Activated B cell treated with CpG ODN at 0.5 μM for 24 hours (primary cell): ENCODE measurements around the gene UCMA. TPM values are rescaled to one million over a fixed set of nuclear protein-coding genes. Genes with fewer than 3 reads are reported as not detected.

Experiments used
- ATAC-seq: fragments of 200-7000 bp; cut with Tn5 transposase; one replicate; pipeline ENCODE4 v1.10.0; 2021; ENCODE audit warnings: low read depth, mild to moderate bottlenecking, moderate library complexity
- CTCF ChIA-PET: fragments of 350-600 bp; sonication (Branson Sonifier 250); formaldehyde crosslinking; loops from one replicate; lab custom pipeline; 2021; ENCODE audit warnings: antibody characterized with exemption; lab: Charles Lee
- POLR2A ChIA-PET: fragments of 350-600 bp; sonication (Branson Sonifier 250); formaldehyde crosslinking; loops from one replicate; lab custom pipeline; 2021; ENCODE audit warnings: antibody characterized with exemption; lab: Charles Lee
- DNase-seq: peaks from one replicate; pipeline ENCODE4 v3.0.0; 2022
- H3K27ac Mint-ChIP-seq: one replicate; pipeline ENCODE4 v1.8.0; 2020; ENCODE audit warnings: mixed read lengths
- H3K27me3 Mint-ChIP-seq: one replicate; pipeline ENCODE4 v1.8.0; 2021; ENCODE audit warnings: mixed read lengths
- H3K36me3 Mint-ChIP-seq: one replicate; pipeline ENCODE4 v1.8.0; 2021; ENCODE audit warnings: low read depth, mixed read lengths
- H3K4me1 Mint-ChIP-seq: one replicate; pipeline ENCODE4 v1.8.0; 2021; ENCODE audit warnings: mixed read lengths
- H3K4me3 Mint-ChIP-seq: one replicate; pipeline ENCODE4 v1.8.0; 2020; ENCODE audit warnings: mild to moderate bottlenecking, mixed read lengths
- H3K9me3 Mint-ChIP-seq: one replicate; pipeline ENCODE4 v1.8.0; 2020; ENCODE audit warnings: mixed read lengths
- intact Hi-C: fragments of 100-400 bp; cut with micrococcal nuclease; formaldehyde crosslinking; loops from one replicate; pipeline ENCODE4 v1.15.1; 2024
- total RNA-seq: library from RNA; stranded (reverse); gene quantifications from 2 replicates; pipeline ENCODE4 v1.2.3, GENCODE V29; 2022
- TF ChIP-seq, protein P1 (sequence below): fragments of 200-600 bp; IDR thresholded peaks from one replicate; pipeline ENCODE4 v1.8.0; 2022; ENCODE audit warnings: antibody characterized with exemption, mild to moderate bottlenecking

UCMA gene
- total RNA-seq, 1 donor from 2014 or later, result not detected

DNA sequence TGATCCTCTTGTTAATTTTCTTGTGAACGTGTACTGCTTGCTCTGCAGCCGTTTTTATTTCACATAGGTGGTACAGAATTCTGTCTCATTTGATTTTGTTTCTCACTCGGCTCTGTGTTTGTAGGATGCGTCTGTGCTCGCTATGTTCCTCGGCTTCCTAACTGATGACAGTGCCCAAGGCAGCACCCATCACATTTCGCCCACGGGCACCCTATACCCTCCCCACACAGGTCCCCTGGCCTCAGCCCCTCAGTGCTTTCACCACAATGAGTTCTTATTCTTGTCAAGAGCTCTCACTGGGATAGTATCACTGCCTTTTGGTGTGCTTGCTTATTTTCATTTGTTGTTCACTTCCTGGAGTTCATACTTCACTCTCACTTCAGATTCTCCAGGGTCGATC, 28.1 kb downstream of the UCMA start:
- Mint-ChIP-seq H3K27ac (no peak overlapping the region), H3K9me3 (no peaks in the 10 kb centered on the region), H3K36me3 (no peaks in the 10 kb centered on the region), H3K27me3 (no peaks in the 10 kb centered on the region), H3K4me3 (no peak overlapping the region), H3K4me1 (no peaks in the 10 kb centered on the region)
- ChIA-PET CTCF (interaction anchor here (0.6 to 2.3 kb wide), 5 partner anchors 9 to 1171 kb away, joined by 3 to 10 read pairs (median 6); no protein-coding TSS in a partner anchor), POLR2A (interaction anchor here (1.0 to 1.3 kb wide), 2 partner anchors 96 to 147 kb away, joined by 3 to 4 read pairs; no protein-coding TSS in a partner anchor)
- intact Hi-C loops, result loop anchor here (1.0 kb wide), 2 partner anchors 96 to 146 kb away; no protein-coding TSS in a partner anchor
- ATAC-seq (no peak), DNase-seq (no peak)
- TF ChIP-seq, protein P1, sequence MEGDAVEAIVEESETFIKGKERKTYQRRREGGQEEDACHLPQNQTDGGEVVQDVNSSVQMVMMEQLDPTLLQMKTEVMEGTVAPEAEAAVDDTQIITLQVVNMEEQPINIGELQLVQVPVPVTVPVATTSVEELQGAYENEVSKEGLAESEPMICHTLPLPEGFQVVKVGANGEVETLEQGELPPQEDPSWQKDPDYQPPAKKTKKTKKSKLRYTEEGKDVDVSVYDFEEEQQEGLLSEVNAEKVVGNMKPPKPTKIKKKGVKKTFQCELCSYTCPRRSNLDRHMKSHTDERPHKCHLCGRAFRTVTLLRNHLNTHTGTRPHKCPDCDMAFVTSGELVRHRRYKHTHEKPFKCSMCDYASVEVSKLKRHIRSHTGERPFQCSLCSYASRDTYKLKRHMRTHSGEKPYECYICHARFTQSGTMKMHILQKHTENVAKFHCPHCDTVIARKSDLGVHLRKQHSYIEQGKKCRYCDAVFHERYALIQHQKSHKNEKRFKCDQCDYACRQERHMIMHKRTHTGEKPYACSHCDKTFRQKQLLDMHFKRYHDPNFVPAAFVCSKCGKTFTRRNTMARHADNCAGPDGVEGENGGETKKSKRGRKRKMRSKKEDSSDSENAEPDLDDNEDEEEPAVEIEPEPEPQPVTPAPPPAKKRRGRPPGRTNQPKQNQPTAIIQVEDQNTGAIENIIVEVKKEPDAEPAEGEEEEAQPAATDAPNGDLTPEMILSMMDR, result no peak

DNA sequence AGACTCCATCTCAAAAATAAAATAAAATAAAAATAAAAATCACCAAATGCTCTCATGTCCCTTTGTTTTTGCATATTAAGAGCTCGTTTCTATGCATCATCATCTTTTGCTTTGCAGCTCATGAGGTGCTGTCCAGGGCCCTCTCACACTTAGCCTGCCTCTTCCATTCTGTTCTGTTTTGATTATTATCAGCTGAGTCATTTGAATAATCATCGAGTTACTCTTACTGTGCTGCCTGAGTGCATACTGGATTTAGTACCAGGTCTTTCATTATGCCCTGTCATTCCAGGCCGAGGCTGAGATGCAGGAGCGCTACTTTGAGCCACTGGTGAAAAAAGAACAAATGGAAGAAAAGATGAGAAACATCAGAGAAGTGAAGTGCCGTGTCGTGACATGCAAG, 33.0 kb downstream of the UCMA start:
- Mint-ChIP-seq H3K27me3 (no peaks in the 10 kb centered on the region), H3K4me3 (no peak overlapping the region), H3K27ac (no peak overlapping the region), H3K36me3 (no peaks in the 10 kb centered on the region), H3K9me3 (no peaks in the 10 kb centered on the region), H3K4me1 (no peaks in the 10 kb centered on the region)
- DNase-seq (no peak), ATAC-seq (no peak)
- intact Hi-C loops, result no loop called here
- CTCF ChIA-PET, result no interaction called here
- TF ChIP-seq, protein P1, result no peak
- POLR2A ChIA-PET, result no interaction called here

DNA sequence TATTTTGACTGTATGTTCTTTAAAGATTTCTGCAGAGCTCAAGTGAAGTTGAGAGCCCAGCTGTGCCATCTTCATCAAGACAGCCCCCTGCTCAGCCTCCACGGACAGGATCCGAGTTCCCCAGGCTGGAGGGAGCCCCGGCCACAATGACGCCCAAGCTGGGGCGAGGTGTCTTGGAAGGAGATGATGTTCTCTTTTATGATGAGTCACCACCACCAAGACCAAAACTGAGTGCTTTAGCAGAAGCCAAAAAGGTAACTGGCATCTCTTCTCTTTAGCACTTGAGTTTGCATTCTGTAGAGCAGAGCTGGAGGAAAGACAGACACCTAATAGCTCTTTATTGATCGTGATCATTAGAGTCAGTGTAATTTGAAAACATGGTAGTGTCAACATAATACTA, 39.2 kb downstream of the UCMA start:
- Mint-ChIP-seq H3K4me1 (no peaks in the 10 kb centered on the region), H3K36me3 (no peaks in the 10 kb centered on the region), H3K27ac (no peak overlapping the region), H3K27me3 (no peaks in the 10 kb centered on the region), H3K4me3 (no peak overlapping the region), H3K9me3 (no peaks in the 10 kb centered on the region)
- POLR2A ChIA-PET, result interaction anchor here (0.6 kb wide), 1 partner anchor 23 kb away, joined by 5 read pairs; no protein-coding TSS in a partner anchor
- DNase-seq, result no peak
- CTCF ChIA-PET, result no interaction called here
- ATAC-seq, result no peak
- intact Hi-C loops, result no loop called here
- TF ChIP-seq, protein P1, result no peak

DNA sequence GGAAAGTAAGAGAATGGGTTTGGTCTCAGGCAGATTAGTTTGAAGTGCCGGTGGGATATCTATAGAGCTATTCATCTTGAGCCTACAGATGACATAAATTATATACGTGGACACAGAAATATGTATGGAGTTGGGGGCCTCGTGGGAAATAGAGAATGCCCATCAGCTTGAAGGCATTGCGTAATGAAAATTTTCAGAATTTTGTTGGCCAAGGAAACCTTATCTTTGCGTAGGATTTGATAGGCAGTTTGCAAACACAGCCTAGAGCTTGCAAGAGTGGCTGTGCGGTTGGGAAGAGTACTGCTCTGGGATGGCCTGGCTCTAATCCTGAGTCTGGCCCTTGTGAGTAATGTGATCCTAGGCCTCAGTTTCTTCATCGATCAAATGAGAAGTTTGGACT, 40.5 kb downstream of the UCMA start:
- ChIA-PET CTCF (no interaction called here), POLR2A (no interaction called here)
- no peaks in the 10 kb centered on the region for H3K36me3 Mint-ChIP-seq
- no peak overlapping the region for H3K27ac Mint-ChIP-seq
- intact Hi-C loops, result no loop called here
- no peaks in the 10 kb centered on the region for H3K4me1 Mint-ChIP-seq
- no peak for ATAC-seq
- TF ChIP-seq, protein P1, result no peak
- no peaks in the 10 kb centered on the region for H3K9me3 Mint-ChIP-seq
- H3K27me3 Mint-ChIP-seq, result no peaks in the 10 kb centered on the region
- DNase-seq, result no peak
- no peak overlapping the region for H3K4me3 Mint-ChIP-seq

DNA sequence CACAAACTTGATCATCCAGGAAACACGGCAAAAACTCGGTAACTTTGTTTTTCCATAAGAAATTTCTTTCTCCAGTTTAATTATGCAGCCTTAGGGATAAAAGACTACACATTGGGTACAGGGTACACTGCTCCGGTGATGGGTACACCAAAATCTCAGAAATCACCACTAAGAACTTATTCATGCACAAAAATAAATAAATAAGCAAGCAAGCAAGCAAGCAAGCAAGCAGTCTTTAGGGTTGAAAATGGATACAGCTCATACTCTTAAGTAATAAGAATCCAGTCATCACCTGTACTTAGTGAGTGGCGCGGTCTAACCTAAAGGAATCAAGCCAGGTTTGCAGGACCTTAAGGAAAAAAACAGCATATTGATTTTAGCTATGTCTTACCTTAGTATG, 42.8 kb downstream of the UCMA start:
- H3K27ac Mint-ChIP-seq, result no peak overlapping the region
- CTCF ChIA-PET, result interaction anchor here (1.1 kb wide), 1 partner anchor 11 kb away, joined by 3 read pairs; no protein-coding TSS in a partner anchor
- DNase-seq (no peak), ATAC-seq (no peak)
- intact Hi-C loops, result no loop called here
- H3K27me3 Mint-ChIP-seq, result no peaks in the 10 kb centered on the region
- POLR2A ChIA-PET, result no interaction called here
- TF ChIP-seq, protein P1, result no peak
- no peak overlapping the region for H3K4me3 Mint-ChIP-seq
- no peaks in the 10 kb centered on the region for H3K4me1 Mint-ChIP-seq
- no peaks in the 10 kb centered on the region for H3K9me3 Mint-ChIP-seq
- no peaks in the 10 kb centered on the region for H3K36me3 Mint-ChIP-seq
